ENCODE results near the gene CACNG7. TPM values are rescaled to one million over a fixed set of nuclear protein-coding genes. Genes with fewer than 3 reads are reported as not detected.

Gene CACNG7
- total and polyA plus RNA-seq, 2 experiments from 2014 or later, result 0.11 to 0.60 TPM

DNA sequence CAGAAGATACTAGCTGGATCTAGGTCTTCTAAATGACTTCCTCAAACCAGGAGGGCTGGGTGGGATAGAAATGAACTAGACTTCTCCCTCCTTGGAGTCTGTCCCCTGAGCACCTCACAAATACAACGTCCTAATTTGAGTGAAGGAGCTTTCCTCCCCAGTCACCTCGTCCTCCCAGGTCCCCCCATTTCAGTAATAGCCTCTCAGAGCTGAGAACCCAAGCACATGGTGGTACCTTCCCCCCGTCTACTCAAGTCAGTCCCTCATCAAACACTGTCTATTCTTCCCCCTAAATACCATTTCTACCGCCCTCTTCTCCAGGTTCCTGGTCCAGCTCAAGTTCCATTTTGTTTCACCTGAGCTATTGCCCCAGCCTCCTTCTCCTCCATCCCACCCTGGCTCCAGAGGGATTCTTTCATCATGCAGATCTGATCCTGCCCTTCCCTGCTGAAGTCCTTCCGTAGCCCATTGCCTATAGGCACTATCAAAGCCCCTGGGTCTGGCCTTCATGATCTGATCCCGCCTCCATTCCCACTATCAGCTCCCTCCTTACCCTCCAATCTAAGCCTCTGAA is 32.3 kb upstream of the CACNG7 start:
- TF ChIP-seq CTCF (IDR thresholded peaks at IDR 0.05; ENCODE audit: low read depth, low read length), result no peak
- Histone ChIP-seq H3K27me3 (peaks cover under 1% of the 10 kb centered on the region), H3K4me1 (ENCODE audit: low read depth) (peaks cover 8% of the 10 kb centered on the region), H3K9me3 (ENCODE audit: low read depth) (no peaks in the 10 kb centered on the region), H3K27ac (no peak overlapping the region), H3K4me3 (no peak overlapping the region), H3K36me3 (peaks cover 13% of the 10 kb centered on the region)
- DNase-seq (ENCODE audit: low read depth in 1 of 2, low spot score in 1 of 2), result no peak

GRCh38 chr19:53877361-53877766 is 31.7 kb upstream of the CACNG7 start:
- no peak for TF ChIP-seq CTCF (IDR thresholded peaks at IDR 0.05; ENCODE audit: low read depth, low read length)
- Histone ChIP-seq H3K36me3 (peaks cover 13% of the 10 kb centered on the region), H3K27ac (peak overlapping the region; percentile 40), H3K4me3 (no peak overlapping the region), H3K4me1 (ENCODE audit: low read depth) (peaks cover 8% of the 10 kb centered on the region), H3K9me3 (ENCODE audit: low read depth) (no peaks in the 10 kb centered on the region), H3K27me3 (peaks cover 7% of the 10 kb centered on the region)
- DNase-seq (ENCODE audit: low read depth in 1 of 2, low spot score in 1 of 2), result peak in 1 of 2 donors; percentile 51

GRCh38 chr19:53878776-53879139 is 30.3 kb upstream of the CACNG7 start:
- Histone ChIP-seq H3K4me3 (peak overlapping the region; percentile 32), H3K4me1 (ENCODE audit: low read depth) (peaks cover 8% of the 10 kb centered on the region), H3K27me3 (peaks cover 20% of the 10 kb centered on the region), H3K27ac (peak overlapping the region; percentile 4), H3K9me3 (ENCODE audit: low read depth) (no peaks in the 10 kb centered on the region), H3K36me3 (peaks cover 13% of the 10 kb centered on the region)
- no peak for DNase-seq (ENCODE audit: low read depth in 1 of 2, low spot score in 1 of 2)
- no peak for TF ChIP-seq CTCF (IDR thresholded peaks at IDR 0.05; ENCODE audit: low read depth, low read length)

DNA sequence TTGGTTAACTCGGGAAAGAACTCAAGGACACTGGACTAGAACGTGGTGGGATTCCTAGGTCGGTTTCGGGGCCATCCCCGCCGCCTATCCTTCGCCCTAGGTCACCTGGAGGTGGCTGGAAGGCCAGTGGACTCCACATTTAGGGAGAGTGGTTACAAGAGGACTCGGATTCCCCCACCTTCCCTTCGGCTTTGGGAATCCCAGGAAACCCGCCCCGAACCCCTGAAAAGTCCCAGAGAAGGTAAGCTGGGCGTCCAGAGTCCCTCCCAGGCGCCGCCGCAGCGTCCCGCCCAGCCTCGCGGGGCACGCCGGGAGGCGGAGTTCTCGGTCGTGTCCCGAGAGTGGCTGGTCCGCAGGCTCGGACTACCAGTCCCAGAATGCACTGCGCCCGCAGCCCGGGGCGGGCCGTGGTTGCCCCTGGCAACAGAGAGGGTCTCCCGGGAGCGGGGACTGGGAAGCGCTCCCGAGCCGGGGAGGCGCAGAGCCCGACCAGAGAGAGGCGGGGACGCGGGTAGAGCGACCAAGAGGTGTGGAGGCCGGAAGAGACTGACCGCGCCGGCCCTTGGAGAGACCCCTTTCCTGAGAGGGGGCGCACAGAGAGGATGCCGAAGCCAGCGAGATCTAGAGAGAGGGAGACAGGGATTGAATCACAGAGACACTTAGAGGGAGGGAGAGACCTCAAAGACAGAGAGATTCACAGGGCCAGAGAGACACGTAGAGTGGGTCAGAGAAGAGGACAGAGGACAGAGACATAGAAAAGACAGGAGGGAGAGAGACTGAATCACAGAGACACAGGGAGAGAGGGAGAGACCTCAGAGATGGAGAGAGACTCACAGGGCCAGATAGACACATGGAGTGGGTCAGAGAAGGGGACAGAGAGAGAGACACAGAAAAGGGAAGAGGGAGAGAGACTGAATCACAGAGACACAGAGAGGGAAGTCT is 29.7 kb upstream of the CACNG7 start:
- Histone ChIP-seq H3K27me3 (peaks cover 27% of the 10 kb centered on the region), H3K4me1 (ENCODE audit: low read depth) (peaks cover 8% of the 10 kb centered on the region), H3K4me3 (peak overlapping the region; percentile 32), H3K36me3 (peaks cover 7% of the 10 kb centered on the region), H3K9me3 (ENCODE audit: low read depth) (no peaks in the 10 kb centered on the region), H3K27ac (peak overlapping the region; percentile 4)
- DNase-seq (ENCODE audit: low read depth in 1 of 2, low spot score in 1 of 2), result peak; percentile 96 to 99
- no peak for TF ChIP-seq CTCF (IDR thresholded peaks at IDR 0.05; ENCODE audit: low read depth, low read length)

DNA sequence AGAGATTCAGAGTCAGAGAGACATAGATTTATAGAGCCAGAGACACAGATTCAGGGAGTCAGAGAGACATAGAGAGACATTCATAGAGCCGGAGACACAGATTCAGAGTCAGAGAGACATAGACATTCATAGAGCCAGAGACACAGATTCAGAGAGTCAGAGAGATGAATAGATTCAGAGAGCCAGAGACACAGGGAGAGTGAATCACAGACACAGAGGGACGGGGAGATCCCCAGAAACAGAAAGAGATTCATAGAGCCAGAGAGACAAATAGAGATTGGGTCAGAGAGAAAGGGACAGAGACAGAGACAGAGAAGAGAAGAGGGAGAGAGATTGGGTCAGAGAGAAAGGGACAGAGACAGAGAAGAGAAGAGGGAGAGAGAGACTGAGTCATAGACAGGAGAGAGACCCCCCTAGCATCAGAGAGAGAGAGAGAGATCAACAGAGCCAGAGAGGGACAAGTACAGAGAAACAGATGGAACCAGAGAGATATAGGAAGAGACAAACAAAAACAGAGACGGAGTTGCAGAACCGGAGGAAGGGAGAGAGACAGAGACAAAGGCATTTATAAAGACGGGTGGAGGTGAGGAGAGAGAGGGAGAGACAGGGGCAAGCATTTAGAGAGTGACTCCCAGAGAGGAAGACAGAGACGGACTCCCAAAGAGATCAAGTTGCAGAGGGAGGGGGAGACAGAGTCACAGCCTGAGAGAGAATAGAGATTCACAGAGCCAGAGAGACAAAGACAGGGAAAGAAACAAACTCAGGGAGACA is 28.2 kb upstream of the CACNG7 start:
- no peak for DNase-seq (ENCODE audit: low read depth in 1 of 2, low spot score in 1 of 2)
- H3K27me3 ChIP-seq, result peaks cover 36% of the 10 kb centered on the region
- no peak for TF ChIP-seq CTCF (IDR thresholded peaks at IDR 0.05; ENCODE audit: low read depth, low read length)
- H3K36me3 ChIP-seq, result peaks cover 4% of the 10 kb centered on the region
- H3K4me1 ChIP-seq (ENCODE audit: low read depth), result peaks cover 8% of the 10 kb centered on the region
- no peak overlapping the region for H3K27ac ChIP-seq
- peak overlapping the region; percentile 68 for H3K4me3 ChIP-seq
- no peaks in the 10 kb centered on the region for H3K9me3 ChIP-seq (ENCODE audit: low read depth)
